ENCODE results near the gene NVL.

GRCh38 chr1:224262373-224263054, 67.5 kb downstream of the NVL start:
- TF ChIP-seq CTCF (conservative IDR thresholded peaks at IDR 0.05 in 1 of 2, IDR thresholded peaks at IDR 0.05 in 1 of 2; ENCODE audit: extremely low read depth in 1 of 2, insufficient read depth in 1 of 2, low read depth in 1 of 2, low read length in 2 of 2) (no peak), EZH2 (IDR thresholded peaks at IDR 0.05; ENCODE audit: borderline replicate concordance, low read length) (no peak)

Measured in mammary epithelial cell (primary cell).